CD4-positive, alpha-beta T cell (primary cell): ENCODE measurements around the gene JAK1. TPM values are rescaled to one million over a fixed set of nuclear protein-coding genes. Genes with fewer than 3 reads are reported as not detected.

Source experiments
- ATAC-seq: fragments of 200-7000 bp; cut with Tn5 transposase; one replicate; pipeline ENCODE4 v1.10.0; 2022; ENCODE audit warnings: mild to moderate bottlenecking; ENCODE audit not compliant: poor library complexity
- CTCF ChIA-PET: fragments of 350-600 bp; sonication (Branson Sonifier 250); formaldehyde crosslinking; loops from one replicate; lab custom pipeline; 2021; ENCODE audit warnings: antibody characterized with exemption, inconsistent platforms; lab: Charles Lee
- POLR2A ChIA-PET: fragments of 350-600 bp; sonication (Branson Sonifier 250); formaldehyde crosslinking; loops from one replicate; lab custom pipeline; 2021; ENCODE audit warnings: antibody characterized with exemption, inconsistent platforms; lab: Charles Lee
- DNase-seq, 14 experiments: peaks; one replicate each; pipeline ENCODE4 v3.0.0-alpha.2; 2013 to 2020; ENCODE audit warnings: mixed read lengths in 2 of 14
- H3K27ac ChIP-seq, 2 donors: one replicate each; pipeline versions ENCODE4 v1.5.1 to v1.7.0; 2013; ENCODE audit warnings: low read length in 2 of 2, low read depth in 1 of 2, mild to moderate bottlenecking in 1 of 2
- H3K27me3 ChIP-seq, 2 experiments: 1 replicate in 1 of 2; 2 replicates in 1 of 2; pipeline versions ENCODE4 v1.6.1 to v1.7.0; 2013; ENCODE audit warnings: low read length in 2 of 2, control low read depth in 1 of 2, mild to moderate bottlenecking in 1 of 2, moderate library complexity in 1 of 2; ENCODE audit not compliant: insufficient read depth in 2 of 2, control insufficient read depth in 1 of 2
- H3K36me3 ChIP-seq: one replicate; pipeline ENCODE4 v1.6.1; 2013; ENCODE audit warnings: low read length, control low read depth; ENCODE audit not compliant: insufficient read depth
- H3K4me1 ChIP-seq: one replicate; pipeline ENCODE4 v1.6.1; 2013; ENCODE audit warnings: low read length, control low read depth; ENCODE audit not compliant: insufficient read depth
- H3K4me3 ChIP-seq: one replicate; pipeline ENCODE4 v1.5.1; 2013; ENCODE audit warnings: mild to moderate bottlenecking, low read length, moderate library complexity
- H3K9me3 ChIP-seq, 2 experiments: 1 replicate in 1 of 2; 2 replicates in 1 of 2; pipeline versions ENCODE4 v1.6.1 to v1.7.0; 2013; ENCODE audit warnings: low read length in 2 of 2, mild to moderate bottlenecking in 2 of 2, control low read depth in 1 of 2, moderate library complexity in 1 of 2; ENCODE audit not compliant: control insufficient read depth in 1 of 2, insufficient read depth in 1 of 2
- H3K27ac Mint-ChIP-seq: one replicate; pipeline ENCODE4 v1.8.0; 2020; ENCODE audit warnings: mixed read lengths
- H3K27me3 Mint-ChIP-seq: one replicate; pipeline ENCODE4 v1.8.0; 2021; ENCODE audit warnings: mixed read lengths
- H3K36me3 Mint-ChIP-seq: one replicate; pipeline ENCODE4 v1.8.0; 2021; ENCODE audit warnings: low read depth, mixed read lengths
- H3K4me1 Mint-ChIP-seq: one replicate; pipeline ENCODE4 v1.8.0; 2021; ENCODE audit warnings: low read depth, mixed read lengths
- H3K4me3 Mint-ChIP-seq: one replicate; pipeline ENCODE4 v1.8.0; 2020; ENCODE audit warnings: mild to moderate bottlenecking, mixed read lengths
- H3K9me3 Mint-ChIP-seq: one replicate; pipeline ENCODE4 v1.8.0; 2020; ENCODE audit warnings: mixed read lengths
- intact Hi-C, 2 experiments: fragments of 100-400 bp; cut with DNase I in 1 of 2; cut with micrococcal nuclease in 1 of 2; formaldehyde crosslinking; loops; one replicate each; pipeline versions ENCODE4 v1.15.1 to v1.9.0; 2023 to 2025; cut with DNase I, micrococcal nuclease
- total RNA-seq, 174 experiments: library from RNA in 2 of 174; stranded (reverse) in 2 of 174; gene quantifications; one replicate each; pipeline ENCODE4 v1.2.3 and lab custom pipeline; 2021 to 2026
- TF ChIP-seq, protein P1 (sequence below): fragments of 200-600 bp; IDR thresholded peaks from one replicate; pipeline ENCODE4 v1.8.0; 2022; ENCODE audit warnings: antibody characterized with exemption, mild to moderate bottlenecking

The JAK1 gene
- total RNA-seq, 2 experiments from 2014 or later, result 240 to 252 TPM

DNA sequence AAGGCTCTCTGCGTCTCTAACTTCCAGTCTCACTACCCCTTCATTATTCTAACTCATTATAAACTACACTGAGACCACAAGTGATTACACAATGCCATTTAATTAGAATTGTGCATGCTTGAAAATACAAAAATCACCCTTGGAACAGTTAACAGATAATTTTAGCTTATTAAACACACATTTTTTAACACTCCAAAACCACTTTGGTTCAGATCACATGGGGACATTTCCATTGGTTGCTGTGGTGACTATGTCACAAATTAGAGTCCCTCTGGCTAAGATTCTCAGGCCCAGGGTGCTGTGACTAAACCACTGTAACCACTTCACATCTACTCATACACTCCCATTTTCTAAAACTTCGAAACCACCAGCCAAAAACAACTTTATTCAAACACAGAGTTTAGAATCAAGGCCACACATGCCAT is 43.0 kb downstream of the JAK1 start:
- Mint-ChIP-seq H3K27me3 (no peaks in the 10 kb centered on the region), H3K27ac (peak overlapping the region; percentile 57), H3K9me3 (no peaks in the 10 kb centered on the region), H3K4me3 (peak overlapping the region; percentile 22), H3K4me1 (peaks cover 99% of the 10 kb centered on the region), H3K36me3 (peaks cover 27% of the 10 kb centered on the region)
- H3K9me3 ChIP-seq, result no peaks in the 10 kb centered on the region
- peak; percentile 40 for ATAC-seq
- H3K27ac ChIP-seq, result no peak overlapping the region
- no peaks in the 10 kb centered on the region for H3K27me3 ChIP-seq
- peaks cover 66% of the 10 kb centered on the region for H3K4me1 ChIP-seq
- intact Hi-C loops, result loop anchor here (2.0 to 10.0 kb wide), 5 partner anchors 13 to 81 kb away; no protein-coding TSS in a partner anchor
- H3K4me3 ChIP-seq, result no peak overlapping the region
- ChIA-PET CTCF (interaction anchor here (0.9 to 2.4 kb wide), 5 partner anchors 9 to 79 kb away, joined by 3 to 9 read pairs (median 5); no protein-coding TSS in a partner anchor), POLR2A (interaction anchor here (2.6 kb wide), 1 partner anchor 43 kb away, joined by 19 read pairs; the partner anchor contains the start of gene JAK1)
- peak in 4 of 14 experiments; percentile 16 to 68 (median 34) for DNase-seq
- H3K36me3 ChIP-seq, result peaks cover 6% of the 10 kb centered on the region
- TF ChIP-seq, protein P1, sequence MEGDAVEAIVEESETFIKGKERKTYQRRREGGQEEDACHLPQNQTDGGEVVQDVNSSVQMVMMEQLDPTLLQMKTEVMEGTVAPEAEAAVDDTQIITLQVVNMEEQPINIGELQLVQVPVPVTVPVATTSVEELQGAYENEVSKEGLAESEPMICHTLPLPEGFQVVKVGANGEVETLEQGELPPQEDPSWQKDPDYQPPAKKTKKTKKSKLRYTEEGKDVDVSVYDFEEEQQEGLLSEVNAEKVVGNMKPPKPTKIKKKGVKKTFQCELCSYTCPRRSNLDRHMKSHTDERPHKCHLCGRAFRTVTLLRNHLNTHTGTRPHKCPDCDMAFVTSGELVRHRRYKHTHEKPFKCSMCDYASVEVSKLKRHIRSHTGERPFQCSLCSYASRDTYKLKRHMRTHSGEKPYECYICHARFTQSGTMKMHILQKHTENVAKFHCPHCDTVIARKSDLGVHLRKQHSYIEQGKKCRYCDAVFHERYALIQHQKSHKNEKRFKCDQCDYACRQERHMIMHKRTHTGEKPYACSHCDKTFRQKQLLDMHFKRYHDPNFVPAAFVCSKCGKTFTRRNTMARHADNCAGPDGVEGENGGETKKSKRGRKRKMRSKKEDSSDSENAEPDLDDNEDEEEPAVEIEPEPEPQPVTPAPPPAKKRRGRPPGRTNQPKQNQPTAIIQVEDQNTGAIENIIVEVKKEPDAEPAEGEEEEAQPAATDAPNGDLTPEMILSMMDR, result no peak

GRCh38 chr1:64922336-64922735 is 44.0 kb downstream of the JAK1 start:
- intact Hi-C loops, result loop anchor here (2.0 to 10.0 kb wide), 5 partner anchors 14 to 82 kb away; no protein-coding TSS in a partner anchor
- Mint-ChIP-seq H3K27me3 (no peaks in the 10 kb centered on the region), H3K27ac (peak overlapping the region; percentile 57), H3K4me3 (peak overlapping the region; percentile 38), H3K9me3 (no peaks in the 10 kb centered on the region), H3K4me1 (peaks cover 99% of the 10 kb centered on the region), H3K36me3 (peaks cover 24% of the 10 kb centered on the region)
- ATAC-seq, result peak; percentile 42
- Histone ChIP-seq H3K4me3 (no peak overlapping the region), H3K27me3 (no peaks in the 10 kb centered on the region), H3K27ac (no peak overlapping the region), H3K36me3 (peaks cover 6% of the 10 kb centered on the region), H3K4me1 (peaks cover 66% of the 10 kb centered on the region), H3K9me3 (no peaks in the 10 kb centered on the region)
- TF ChIP-seq, protein P1, result no peak
- DNase-seq, result peak in 3 of 14 experiments; percentile 44 to 80 (median 73)
- CTCF ChIA-PET, result interaction anchor here (0.8 to 2.4 kb wide), 11 partner anchors 10 to 153 kb away, joined by 3 to 9 read pairs (median 3); no protein-coding TSS in a partner anchor
- POLR2A ChIA-PET, result interaction anchor here (1.1 to 2.6 kb wide), 2 partner anchors 40 to 44 kb away, joined by 3 to 19 read pairs; partner anchors contain the start of gene JAK1

GRCh38 chr1:64921771-64922170 is 44.6 kb downstream of the JAK1 start:
- Histone ChIP-seq H3K4me3 (no peak overlapping the region), H3K9me3 (no peaks in the 10 kb centered on the region), H3K36me3 (peaks cover 3% of the 10 kb centered on the region), H3K4me1 (peaks cover 67% of the 10 kb centered on the region), H3K27me3 (no peaks in the 10 kb centered on the region), H3K27ac (no peak overlapping the region)
- CTCF ChIA-PET, result interaction anchor here (1.2 to 2.4 kb wide), 6 partner anchors 10 to 83 kb away, joined by 3 to 9 read pairs (median 4); no protein-coding TSS in a partner anchor
- no peaks in the 10 kb centered on the region for H3K9me3 Mint-ChIP-seq
- peaks cover 99% of the 10 kb centered on the region for H3K4me1 Mint-ChIP-seq
- DNase-seq (peak in 1 of 14 experiments; percentile 26), ATAC-seq (no peak)
- H3K36me3 Mint-ChIP-seq, result peaks cover 19% of the 10 kb centered on the region
- peak overlapping the region; percentile 38 for H3K4me3 Mint-ChIP-seq
- peak overlapping the region; percentile 57 for H3K27ac Mint-ChIP-seq
- H3K27me3 Mint-ChIP-seq, result no peaks in the 10 kb centered on the region
- intact Hi-C loops, result loop anchor here (2.0 to 10.0 kb wide), 6 partner anchors 15 to 83 kb away; no protein-coding TSS in a partner anchor
- TF ChIP-seq, protein P1, result no peak
- POLR2A ChIA-PET, result interaction anchor here (0.9 to 2.6 kb wide), 3 partner anchors 41 to 149 kb away, joined by 3 to 19 read pairs (median 3); partner anchors contain the start of gene JAK1
